CD4-positive, CD25-positive, alpha-beta regulatory T cell (primary cell): ENCODE data around the gene DPP10. TPM values are rescaled to one million over a fixed set of nuclear protein-coding genes. Genes with fewer than 3 reads are reported as not detected.

ENCODE experiments used
- ATAC-seq, 2 donors: fragments of 150-1000 bp; cut with Tn5 transposase; one replicate each; pipeline ENCODE4 v1.10.0; 2021; ENCODE audit warnings: low read depth in 2 of 2, moderate number of reproducible peaks in 2 of 2, moderate library complexity in 1 of 2
- DNase-seq, 3 donors: peaks; one replicate each; pipeline versions ENCODE4 v3.0.0 to v3.0.0-alpha.2; 2012 to 2022; ENCODE audit warnings: mixed read lengths in 1 of 3
- H3K27ac ChIP-seq: one replicate; pipeline ENCODE4 v1.7.0; 2013; ENCODE audit warnings: mild to moderate bottlenecking, low read length; ENCODE audit not compliant: insufficient read depth, poor library complexity, severe bottlenecking
- H3K27me3 ChIP-seq: one replicate; pipeline ENCODE4 v1.7.0; 2013; ENCODE audit warnings: low read length; ENCODE audit not compliant: control insufficient read depth, insufficient read depth
- H3K36me3 ChIP-seq: one replicate; pipeline ENCODE4 v1.7.0; 2013; ENCODE audit warnings: mild to moderate bottlenecking, low read length, moderate library complexity; ENCODE audit not compliant: control insufficient read depth, insufficient read depth
- H3K4me1 ChIP-seq: 2 replicates; pipeline ENCODE4 v1.7.0; 2013; ENCODE audit warnings: mild to moderate bottlenecking, low read length; ENCODE audit not compliant: insufficient read depth, control insufficient read depth, poor library complexity, severe bottlenecking
- H3K4me3 ChIP-seq: one replicate; pipeline ENCODE4 v1.7.0; 2013; ENCODE audit warnings: low read depth, mild to moderate bottlenecking, low read length, moderate library complexity
- H3K9me3 ChIP-seq, 2 experiments: 1 replicate in 1 of 2; 2 replicates in 1 of 2; pipeline ENCODE4 v1.7.0; 2013; ENCODE audit warnings: low read length in 2 of 2, mild to moderate bottlenecking in 1 of 2, moderate library complexity in 1 of 2; ENCODE audit not compliant: control insufficient read depth in 2 of 2
- H3K27ac Mint-ChIP-seq, 3 donors: one replicate each; pipeline ENCODE4 v1.8.0; 2020 to 2022; ENCODE audit warnings: mild to moderate bottlenecking in 3 of 3, mixed read lengths in 3 of 3, moderate library complexity in 2 of 3
- H3K27me3 Mint-ChIP-seq: one replicate; pipeline ENCODE4 v1.8.0; 2022; ENCODE audit warnings: mild to moderate bottlenecking, mixed read lengths
- H3K36me3 Mint-ChIP-seq: one replicate; pipeline ENCODE4 v1.8.0; 2020; ENCODE audit warnings: mixed read lengths
- H3K4me1 Mint-ChIP-seq, 4 donors: one replicate each; pipeline ENCODE4 v1.8.0; 2020 to 2022; ENCODE audit warnings: mixed read lengths in 4 of 4, mild to moderate bottlenecking in 1 of 4
- H3K4me3 Mint-ChIP-seq, 4 donors: one replicate each; pipeline ENCODE4 v1.8.0; 2020 to 2022; ENCODE audit warnings: mild to moderate bottlenecking in 4 of 4, mixed read lengths in 4 of 4, moderate library complexity in 3 of 4
- H3K9me3 Mint-ChIP-seq, 7 donors: one replicate each; pipeline ENCODE4 v1.8.0; 2020 to 2022; ENCODE audit warnings: mixed read lengths in 7 of 7, mild to moderate bottlenecking in 3 of 7, moderate library complexity in 2 of 7
- polyA plus RNA-seq, 4 donors: library from polyadenylated mRNA; unstranded; fragments of 300-500 nt; fragmentation: Illumina TruSeq; gene quantifications; one replicate each; pipeline ENCODE4 v1.2.3, GENCODE V29; 2021
- total RNA-seq: library from RNA; stranded (reverse); gene quantifications from one replicate; pipeline ENCODE4 v1.2.3, GENCODE V29; 2022

The DPP10 gene
- total and polyA plus RNA-seq, 5 donors from 2014 or later = not detected

DNA sequence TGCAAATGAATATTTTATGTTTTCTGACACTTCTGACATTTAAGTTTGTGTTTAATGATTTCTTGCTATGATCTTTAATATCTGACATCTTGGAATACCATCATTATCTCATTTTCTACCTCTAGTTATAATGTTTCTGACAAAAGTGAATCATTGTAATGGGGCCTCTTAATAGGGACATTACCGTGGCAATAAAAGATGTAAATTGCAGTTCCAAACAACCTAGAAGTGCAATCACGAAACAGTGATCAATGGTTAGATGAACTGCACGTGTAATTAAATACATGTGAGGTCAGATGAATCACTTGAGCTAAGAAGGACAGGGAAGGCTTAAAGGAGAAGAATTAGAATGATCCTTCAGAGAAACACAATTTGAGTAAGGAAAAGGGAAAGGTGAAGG lies 1078.3 kb downstream of the DPP10 start:
- no peaks in the 10 kb centered on the region for H3K36me3 ChIP-seq
- Mint-ChIP-seq H3K27me3 (no peaks in the 10 kb centered on the region), H3K9me3 (peaks cover 0 to 26% (median 9%) of the 10 kb centered on the region in 7 donors), H3K36me3 (no peaks in the 10 kb centered on the region), H3K27ac (no peak overlapping the region), H3K4me1 (peaks cover 0 to 4% (median 0%) of the 10 kb centered on the region in 4 donors), H3K4me3 (no peak overlapping the region)
- ATAC-seq (no peak), DNase-seq (no peak)
- no peaks in the 10 kb centered on the region for H3K9me3 ChIP-seq
- H3K4me3 ChIP-seq = no peak overlapping the region
- no peaks in the 10 kb centered on the region for H3K4me1 ChIP-seq
- H3K27me3 ChIP-seq = no peaks in the 10 kb centered on the region
- no peak overlapping the region for H3K27ac ChIP-seq

DNA sequence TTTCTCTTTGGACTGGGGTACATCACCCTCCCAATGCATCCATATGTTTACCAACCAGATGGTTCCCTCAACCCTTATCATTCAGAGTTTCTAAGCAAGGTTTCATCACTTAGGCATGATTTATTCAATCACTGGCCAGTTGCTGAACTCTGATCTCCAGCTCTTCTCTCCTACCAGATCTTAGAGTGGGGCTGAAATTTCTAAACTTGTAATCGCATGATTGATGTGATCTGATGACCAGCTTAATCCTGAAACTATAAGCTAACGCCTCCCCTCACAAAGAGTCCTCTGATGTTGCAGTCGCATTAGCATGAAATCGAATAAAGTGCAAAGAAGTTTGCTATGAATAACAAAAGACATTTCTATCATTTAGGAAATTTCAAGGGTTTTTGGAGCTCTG lies 1082.0 kb downstream of the DPP10 start:
- H3K4me3 Mint-ChIP-seq = no peak overlapping the region
- H3K9me3 Mint-ChIP-seq = peaks cover 4 to 26% (median 11%) of the 10 kb centered on the region in 7 donors
- no peaks in the 10 kb centered on the region for H3K9me3 ChIP-seq
- no peak for ATAC-seq
- H3K4me3 ChIP-seq = no peak overlapping the region
- H3K27ac Mint-ChIP-seq = no peak overlapping the region
- H3K36me3 ChIP-seq = no peaks in the 10 kb centered on the region
- H3K27me3 ChIP-seq = no peaks in the 10 kb centered on the region
- no peak overlapping the region for H3K27ac ChIP-seq
- peaks cover 0 to 4% (median 0%) of the 10 kb centered on the region in 4 donors for H3K4me1 Mint-ChIP-seq
- no peak for DNase-seq
- no peaks in the 10 kb centered on the region for H3K36me3 Mint-ChIP-seq
- H3K27me3 Mint-ChIP-seq = no peaks in the 10 kb centered on the region
- no peaks in the 10 kb centered on the region for H3K4me1 ChIP-seq

GRCh38 chr2:115529627-115530026 lies 1087.2 kb downstream of the DPP10 start:
- H3K4me1 ChIP-seq = no peaks in the 10 kb centered on the region
- Mint-ChIP-seq H3K9me3 (peaks cover 3 to 11% (median 7%) of the 10 kb centered on the region in 7 donors), H3K27me3 (no peaks in the 10 kb centered on the region), H3K4me1 (no peaks in the 10 kb centered on the region), H3K36me3 (no peaks in the 10 kb centered on the region), H3K27ac (no peak overlapping the region), H3K4me3 (no peak overlapping the region)
- ATAC-seq = no peak
- H3K4me3 ChIP-seq = no peak overlapping the region
- H3K9me3 ChIP-seq = no peaks in the 10 kb centered on the region
- DNase-seq = no peak
- no peaks in the 10 kb centered on the region for H3K36me3 ChIP-seq
- no peak overlapping the region for H3K27ac ChIP-seq
- H3K27me3 ChIP-seq = no peaks in the 10 kb centered on the region

DNA sequence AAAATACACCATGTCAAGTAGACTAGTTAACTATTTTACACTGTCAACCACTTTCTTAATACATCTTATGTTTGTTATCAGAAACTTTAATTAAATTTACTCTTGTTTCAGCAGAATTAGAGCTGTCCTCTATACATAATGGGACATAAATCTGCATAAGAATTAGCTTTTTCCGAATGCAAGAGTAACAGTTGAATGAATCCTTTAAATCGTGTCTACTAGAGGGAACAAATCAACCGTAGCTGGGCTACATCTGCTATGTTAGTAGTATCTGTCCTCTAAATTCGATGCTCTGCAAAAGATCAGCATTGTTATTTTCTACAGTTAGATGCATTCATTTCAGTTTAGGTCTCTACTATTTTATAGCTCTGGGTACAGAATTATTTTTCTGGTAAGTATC lies 1090.6 kb downstream of the DPP10 start:
- H3K9me3 Mint-ChIP-seq = peaks cover 2 to 10% (median 4%) of the 10 kb centered on the region in 7 donors

GRCh38 chr2:115541814-115542213 lies 1099.4 kb downstream of the DPP10 start:
- Mint-ChIP-seq H3K27ac (no peak overlapping the region), H3K9me3 (peaks cover 0 to 12% (median 8%) of the 10 kb centered on the region in 7 donors), H3K4me1 (no peaks in the 10 kb centered on the region), H3K36me3 (no peaks in the 10 kb centered on the region), H3K4me3 (no peak overlapping the region), H3K27me3 (no peaks in the 10 kb centered on the region)
- no peak for ATAC-seq
- Histone ChIP-seq H3K4me1 (no peaks in the 10 kb centered on the region), H3K36me3 (no peaks in the 10 kb centered on the region), H3K27ac (no peak overlapping the region), H3K9me3 (peaks cover 0 to 4% of the 10 kb centered on the region in 2 experiments), H3K27me3 (no peaks in the 10 kb centered on the region), H3K4me3 (no peak overlapping the region)
- DNase-seq = no peak

More for the DNA sequence above, 1090.6 kb downstream of the DPP10 start:
- ATAC-seq (no peak), DNase-seq (no peak)
- Histone ChIP-seq H3K27me3 (no peaks in the 10 kb centered on the region), H3K27ac (no peak overlapping the region), H3K4me1 (no peaks in the 10 kb centered on the region), H3K36me3 (no peaks in the 10 kb centered on the region), H3K4me3 (no peak overlapping the region), H3K9me3 (no peaks in the 10 kb centered on the region)
- no peak overlapping the region for H3K4me3 Mint-ChIP-seq
- no peaks in the 10 kb centered on the region for H3K36me3 Mint-ChIP-seq
- H3K27ac Mint-ChIP-seq = no peak overlapping the region
- no peaks in the 10 kb centered on the region for H3K27me3 Mint-ChIP-seq
- no peaks in the 10 kb centered on the region for H3K4me1 Mint-ChIP-seq

DNA sequence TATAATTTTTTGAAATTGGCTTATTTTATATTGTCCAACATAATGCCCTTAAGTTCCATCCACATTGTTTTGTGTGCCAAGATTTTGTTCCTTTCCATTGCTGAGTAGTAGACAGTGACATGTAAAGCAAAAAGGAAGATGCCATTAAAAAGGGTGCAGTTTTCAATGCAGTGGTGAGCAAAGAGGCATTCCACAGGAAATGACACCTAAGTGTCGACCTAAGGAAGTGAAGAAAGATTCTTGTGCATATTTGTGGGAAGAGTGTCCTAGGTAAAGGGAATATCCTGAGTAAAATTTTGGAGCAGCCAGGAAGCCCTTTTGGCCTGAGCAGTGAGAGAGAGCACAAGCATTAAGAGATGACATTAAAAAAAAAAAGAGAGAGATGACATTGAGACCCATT lies 1099.9 kb downstream of the DPP10 start:
- Histone ChIP-seq H3K27me3 (no peaks in the 10 kb centered on the region), H3K27ac (no peak overlapping the region), H3K36me3 (no peaks in the 10 kb centered on the region), H3K4me1 (no peaks in the 10 kb centered on the region), H3K4me3 (no peak overlapping the region), H3K9me3 (peaks cover 0 to 4% of the 10 kb centered on the region in 2 experiments)
- Mint-ChIP-seq H3K36me3 (no peaks in the 10 kb centered on the region), H3K9me3 (peaks cover 0 to 12% (median 9%) of the 10 kb centered on the region in 7 donors), H3K27me3 (no peaks in the 10 kb centered on the region), H3K27ac (no peak overlapping the region), H3K4me1 (no peaks in the 10 kb centered on the region), H3K4me3 (no peak overlapping the region)
- DNase-seq (no peak), ATAC-seq (no peak)

- peaks cover 0 to 12% (median 7%) of the 10 kb centered on the region in 7 donors for H3K9me3 Mint-ChIP-seq
- DNase-seq (no peak), ATAC-seq (no peak)
- Histone ChIP-seq H3K9me3 (peaks cover 0 to 4% of the 10 kb centered on the region in 2 experiments), H3K27ac (no peak overlapping the region), H3K4me1 (no peaks in the 10 kb centered on the region), H3K27me3 (no peaks in the 10 kb centered on the region), H3K4me3 (no peak overlapping the region), H3K36me3 (no peaks in the 10 kb centered on the region)
- no peak overlapping the region for H3K4me3 Mint-ChIP-seq
- no peaks in the 10 kb centered on the region for H3K4me1 Mint-ChIP-seq
- no peak overlapping the region for H3K27ac Mint-ChIP-seq
- no peaks in the 10 kb centered on the region for H3K27me3 Mint-ChIP-seq
- no peaks in the 10 kb centered on the region for H3K36me3 Mint-ChIP-seq
Observed at GRCh38 chr2:115543024-115543423, 1100.6 kb downstream of the DPP10 start.

DNA sequence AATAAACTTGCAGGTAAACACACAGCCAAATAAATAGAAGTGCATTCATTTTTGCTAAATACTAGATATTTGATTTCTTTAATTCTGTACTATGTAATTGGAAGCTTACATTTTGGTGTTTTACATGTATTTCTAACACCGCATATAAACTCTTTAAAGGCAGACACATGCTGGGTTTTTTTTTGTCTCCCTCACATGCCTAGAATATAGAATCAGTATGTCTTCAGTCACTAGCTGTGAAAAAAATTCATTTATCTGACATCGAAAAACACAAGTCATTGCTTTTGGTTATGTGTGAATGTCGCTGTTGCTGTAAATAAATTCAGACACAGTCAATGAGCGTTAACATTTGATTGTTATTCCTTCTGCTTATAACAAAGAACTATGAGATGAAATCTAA lies 1101.0 kb downstream of the DPP10 start:
- no peak for DNase-seq
- H3K27ac Mint-ChIP-seq = no peak overlapping the region
- Histone ChIP-seq H3K4me1 (no peaks in the 10 kb centered on the region), H3K27me3 (no peaks in the 10 kb centered on the region), H3K27ac (no peak overlapping the region), H3K36me3 (no peaks in the 10 kb centered on the region), H3K9me3 (peaks cover 0 to 4% of the 10 kb centered on the region in 2 experiments), H3K4me3 (no peak overlapping the region)
- no peaks in the 10 kb centered on the region for H3K36me3 Mint-ChIP-seq
- H3K4me1 Mint-ChIP-seq = no peaks in the 10 kb centered on the region
- H3K9me3 Mint-ChIP-seq = peaks cover 0 to 14% (median 7%) of the 10 kb centered on the region in 7 donors
- ATAC-seq = no peak
- H3K27me3 Mint-ChIP-seq = no peaks in the 10 kb centered on the region
- H3K4me3 Mint-ChIP-seq = no peak overlapping the region
